Panc1 (cell line): ENCODE measurements around the gene FYN.

Source experiments
- POLR2AphosphoS5 ChIP-seq: IDR thresholded peaks from 2 replicates; pipeline ENCODE4 v1.6.1; 2012; ENCODE audit warnings: mild to moderate bottlenecking, low read depth, low read length, moderate library complexity
- TF ChIP-seq, protein P1 (sequence below): fragments of 450-650 bp; IDR thresholded peaks from 2 replicates; pipeline ENCODE4 v1.5.1; 2017; ENCODE audit warnings: mild to moderate bottlenecking

DNA sequence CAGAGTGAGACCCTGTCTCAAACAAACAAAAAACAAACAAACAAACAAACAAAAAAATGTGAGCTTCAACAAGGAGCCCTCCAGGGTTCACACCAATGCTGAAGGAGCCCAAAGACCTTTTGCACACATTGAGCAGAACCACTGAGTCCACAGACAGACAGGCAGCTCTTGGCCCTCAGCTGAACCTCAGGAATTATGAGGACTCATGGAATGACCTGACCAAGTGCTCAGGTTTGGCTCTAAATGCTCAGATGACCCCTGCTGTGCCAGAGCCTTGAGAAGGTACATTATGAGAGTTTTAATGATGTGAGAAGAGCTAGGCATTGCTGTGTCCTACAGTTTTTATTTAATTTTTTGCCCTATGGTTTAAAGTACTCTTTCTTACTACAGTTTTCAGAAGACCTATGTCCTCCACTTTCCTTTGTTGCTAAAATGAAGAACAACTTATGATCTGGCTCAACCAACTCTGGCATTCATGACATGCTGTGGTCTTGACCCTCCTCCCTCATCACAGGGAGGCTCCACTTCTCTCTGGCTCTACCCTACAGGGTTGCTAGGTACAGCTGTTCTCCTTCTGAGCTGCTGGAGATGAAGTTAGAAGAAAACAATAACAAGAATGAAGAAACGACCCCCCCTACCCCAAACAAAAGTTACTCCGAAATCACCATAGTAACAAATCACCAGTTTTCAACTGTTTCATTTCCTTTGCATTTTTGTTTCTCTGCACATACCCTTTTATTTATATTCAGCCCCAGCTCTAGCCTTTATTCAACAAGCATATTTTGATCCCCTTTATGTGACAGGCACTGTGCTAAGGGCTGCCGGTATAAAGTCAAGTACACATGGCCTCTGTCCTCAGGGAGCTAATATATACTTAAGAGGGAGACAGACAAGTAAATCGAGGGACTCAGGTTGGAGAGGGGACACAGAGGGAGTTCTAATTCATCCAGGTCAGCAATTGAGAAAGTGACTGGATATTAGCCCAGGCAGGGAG, 138.9 kb downstream of the FYN start:
- TF ChIP-seq, protein P1, sequence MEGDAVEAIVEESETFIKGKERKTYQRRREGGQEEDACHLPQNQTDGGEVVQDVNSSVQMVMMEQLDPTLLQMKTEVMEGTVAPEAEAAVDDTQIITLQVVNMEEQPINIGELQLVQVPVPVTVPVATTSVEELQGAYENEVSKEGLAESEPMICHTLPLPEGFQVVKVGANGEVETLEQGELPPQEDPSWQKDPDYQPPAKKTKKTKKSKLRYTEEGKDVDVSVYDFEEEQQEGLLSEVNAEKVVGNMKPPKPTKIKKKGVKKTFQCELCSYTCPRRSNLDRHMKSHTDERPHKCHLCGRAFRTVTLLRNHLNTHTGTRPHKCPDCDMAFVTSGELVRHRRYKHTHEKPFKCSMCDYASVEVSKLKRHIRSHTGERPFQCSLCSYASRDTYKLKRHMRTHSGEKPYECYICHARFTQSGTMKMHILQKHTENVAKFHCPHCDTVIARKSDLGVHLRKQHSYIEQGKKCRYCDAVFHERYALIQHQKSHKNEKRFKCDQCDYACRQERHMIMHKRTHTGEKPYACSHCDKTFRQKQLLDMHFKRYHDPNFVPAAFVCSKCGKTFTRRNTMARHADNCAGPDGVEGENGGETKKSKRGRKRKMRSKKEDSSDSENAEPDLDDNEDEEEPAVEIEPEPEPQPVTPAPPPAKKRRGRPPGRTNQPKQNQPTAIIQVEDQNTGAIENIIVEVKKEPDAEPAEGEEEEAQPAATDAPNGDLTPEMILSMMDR = no peak
- TF ChIP-seq POLR2AphosphoS5 = no peak
